Astrocyte (in vitro differentiated cells and primary cell): ENCODE measurements around the gene CFDP1.

Experiments
- EZH2 ChIP-seq: IDR thresholded peaks from 2 replicates; pipeline ENCODE4 v1.6.1; 2012; ENCODE audit warnings: mild to moderate bottlenecking, low read length, inconsistent platforms; ENCODE audit not compliant: insufficient read depth
- TF ChIP-seq, protein P1 (sequence below): IDR thresholded peaks from 2 replicates; pipeline ENCODE4 v1.5.1; 2011; ENCODE audit warnings: low read depth, mild to moderate bottlenecking, inconsistent platforms, low read length, moderate library complexity; ENCODE audit not compliant: insufficient read depth

DNA sequence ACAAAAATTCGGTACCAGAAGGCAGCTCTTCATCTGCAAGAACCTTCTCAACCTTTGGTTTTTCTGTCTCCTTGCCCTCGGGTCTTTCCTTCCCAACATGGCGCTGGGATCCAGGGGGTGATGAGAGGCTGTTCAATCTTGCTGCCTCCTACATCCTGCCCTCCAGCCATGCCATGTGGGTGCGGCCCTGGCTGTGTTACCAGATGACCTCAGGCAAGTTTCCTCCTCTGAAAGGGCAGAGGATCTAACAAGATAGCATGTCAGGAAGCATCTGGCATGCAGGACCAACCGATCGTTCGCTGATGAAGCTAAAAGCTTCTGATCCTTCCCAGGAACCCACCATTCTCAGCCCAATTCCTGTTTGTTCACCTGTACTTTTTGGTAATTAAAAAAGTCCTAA, 145.1 kb downstream of the CFDP1 start:
- TF ChIP-seq, protein P1, sequence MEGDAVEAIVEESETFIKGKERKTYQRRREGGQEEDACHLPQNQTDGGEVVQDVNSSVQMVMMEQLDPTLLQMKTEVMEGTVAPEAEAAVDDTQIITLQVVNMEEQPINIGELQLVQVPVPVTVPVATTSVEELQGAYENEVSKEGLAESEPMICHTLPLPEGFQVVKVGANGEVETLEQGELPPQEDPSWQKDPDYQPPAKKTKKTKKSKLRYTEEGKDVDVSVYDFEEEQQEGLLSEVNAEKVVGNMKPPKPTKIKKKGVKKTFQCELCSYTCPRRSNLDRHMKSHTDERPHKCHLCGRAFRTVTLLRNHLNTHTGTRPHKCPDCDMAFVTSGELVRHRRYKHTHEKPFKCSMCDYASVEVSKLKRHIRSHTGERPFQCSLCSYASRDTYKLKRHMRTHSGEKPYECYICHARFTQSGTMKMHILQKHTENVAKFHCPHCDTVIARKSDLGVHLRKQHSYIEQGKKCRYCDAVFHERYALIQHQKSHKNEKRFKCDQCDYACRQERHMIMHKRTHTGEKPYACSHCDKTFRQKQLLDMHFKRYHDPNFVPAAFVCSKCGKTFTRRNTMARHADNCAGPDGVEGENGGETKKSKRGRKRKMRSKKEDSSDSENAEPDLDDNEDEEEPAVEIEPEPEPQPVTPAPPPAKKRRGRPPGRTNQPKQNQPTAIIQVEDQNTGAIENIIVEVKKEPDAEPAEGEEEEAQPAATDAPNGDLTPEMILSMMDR = no peak
- no peak for TF ChIP-seq EZH2
